Upper lobe of left lung (tissue), 6 donors: ENCODE data around the gene KCNK6. TPM values are rescaled to one million over a fixed set of nuclear protein-coding genes. Genes with fewer than 3 reads are reported as not detected.
A peak's percentile ranks its signal among the peaks of the same experiment; 100 is the strongest.

ENCODE experiments used
- ATAC-seq, 2 donors: fragments of 200-7000 bp; cut with Tn5 transposase; one replicate each; pipeline ENCODE4 v1.9.1; 2022; ENCODE audit warnings: mild to moderate bottlenecking in 2 of 2, moderate library complexity in 2 of 2; ENCODE audit not compliant: low FRiP score in 2 of 2
- DNase-seq, 2 donors: peaks; one replicate each; pipeline ENCODE4 v3.0.0-alpha.2; 2019 to 2020
- H3K27ac ChIP-seq, 4 donors: fragments of 200-600 bp; sonication (generic); one replicate each; pipeline ENCODE4 v1.5.1; 2016 to 2019
- H3K27me3 ChIP-seq, 4 donors: fragments of 200-600 bp; sonication (generic); one replicate each; pipeline ENCODE4 v1.5.1; 2017 to 2019
- H3K36me3 ChIP-seq, 4 donors: fragments of 200-600 bp; sonication (generic); one replicate each; pipeline ENCODE4 v1.5.1; 2016 to 2019
- H3K4me1 ChIP-seq, 4 donors: fragments of 200-600 bp; sonication (generic); one replicate each; pipeline ENCODE4 v1.5.1; 2018 to 2019
- H3K4me3 ChIP-seq, 4 donors: fragments of 200-600 bp; sonication (generic); one replicate each; pipeline ENCODE4 v1.5.1; 2017 to 2019; ENCODE audit warnings: mild to moderate bottlenecking in 2 of 4, moderate library complexity in 1 of 4
- H3K9me3 ChIP-seq, 4 donors: fragments of 200-600 bp; sonication (generic); one replicate each; pipeline ENCODE4 v1.5.1; 2018 to 2019
- CTCF ChIP-seq, 6 experiments: fragments of 450-650 bp in 4 of 6; fragments of 200-600 bp in 2 of 6; sonication (generic) in 2 of 6; IDR thresholded peaks; one replicate each; pipeline ENCODE4 v1.5.1; 2016 to 2019; ENCODE audit warnings: antibody characterized with exemption in 6 of 6
- EP300 ChIP-seq, 4 donors: sonication (generic); formaldehyde crosslinking; IDR thresholded peaks; one replicate each; pipeline ENCODE4 v1.5.1; 2017; ENCODE audit warnings: antibody characterized with exemption in 4 of 4, control low read depth in 2 of 4
- POLR2A ChIP-seq, 4 donors: fragments of 450-650 bp; IDR thresholded peaks; one replicate each; pipeline ENCODE4 v1.5.1; 2016 to 2017; ENCODE audit warnings: antibody characterized with exemption in 4 of 4, mild to moderate bottlenecking in 2 of 4
- POLR2AphosphoS5 ChIP-seq, 2 donors: sonication (generic); formaldehyde crosslinking; IDR thresholded peaks; one replicate each; pipeline ENCODE4 v1.5.1; 2017; ENCODE audit warnings: antibody characterized with exemption in 2 of 2
- WGBS, 2 donors: methylation state at CpG; one replicate each; pipeline ENCODE4 v1.1.5; 2017 to 2018; 5-methylcytosine and 5-hydroxymethylcytosine counted together
- total RNA-seq, 6 donors: library from RNA; depleted of rRNA in 4 of 6; stranded (reverse); fragments of >200 nt in 4 of 6; gene quantifications; one replicate each; pipeline versions ENCODE4 v1.1.0 to v1.2.1, GENCODE V29; 2016 to 2021
- donor health status: DM: no; HTN: no; CAD: no; lungs with moderate emphysema.
- donor health status: DM: no; HTN: yes; CAD: no; lungs with severe emphysema.

Gene KCNK6
- total RNA-seq = 10 to 100 TPM in 4 of 6 donors, 1 to 10 TPM in 2; 6.8 to 22.0 (median 12.0) TPM

- WGBS, 2 donors = 5 to 9% methylated on average over 22 to 44 of the region's 76 CpGs
- peak within 1 kb of the TSS; percentile 69 to 81 (median 78) for H3K4me3 ChIP-seq
- H3K4me1 ChIP-seq = peaks cover 34 to 69% (median 54%) of the 10 kb centered on the region in 4 donors
- TF ChIP-seq EP300 (IDR thresholded peaks at IDR 0.05) (no peak), POLR2AphosphoS5 (IDR thresholded peaks at IDR 0.05) (peak; percentile 28 to 67), CTCF (IDR thresholded peaks at IDR 0.05) (peak in 2 of 6 experiments; percentile 28 to 37), POLR2A (IDR thresholded peaks at IDR 0.05) (peak in 1 of 4 donors; percentile 77)
- DNase-seq (peak; percentile 65 to 89), ATAC-seq (peak in 1 of 2 donors; percentile 33)
- peaks cover 0 to 4% (median 0%) of the 10 kb centered on the region in 4 donors for H3K36me3 ChIP-seq
- no peaks in the 10 kb centered on the region for H3K27me3 ChIP-seq
- H3K27ac ChIP-seq = peak within 1 kb of the TSS; percentile 50 to 91 (median 85)
- H3K9me3 ChIP-seq = no peaks in the 10 kb centered on the region
Measured at GRCh38 chr19:38319421-38320258, at the start of gene KCNK6. Gene KCNK6 (plus strand): TSS chr19:38319845. CDS start chr19:38319951, 106 bp downstream.

DNA sequence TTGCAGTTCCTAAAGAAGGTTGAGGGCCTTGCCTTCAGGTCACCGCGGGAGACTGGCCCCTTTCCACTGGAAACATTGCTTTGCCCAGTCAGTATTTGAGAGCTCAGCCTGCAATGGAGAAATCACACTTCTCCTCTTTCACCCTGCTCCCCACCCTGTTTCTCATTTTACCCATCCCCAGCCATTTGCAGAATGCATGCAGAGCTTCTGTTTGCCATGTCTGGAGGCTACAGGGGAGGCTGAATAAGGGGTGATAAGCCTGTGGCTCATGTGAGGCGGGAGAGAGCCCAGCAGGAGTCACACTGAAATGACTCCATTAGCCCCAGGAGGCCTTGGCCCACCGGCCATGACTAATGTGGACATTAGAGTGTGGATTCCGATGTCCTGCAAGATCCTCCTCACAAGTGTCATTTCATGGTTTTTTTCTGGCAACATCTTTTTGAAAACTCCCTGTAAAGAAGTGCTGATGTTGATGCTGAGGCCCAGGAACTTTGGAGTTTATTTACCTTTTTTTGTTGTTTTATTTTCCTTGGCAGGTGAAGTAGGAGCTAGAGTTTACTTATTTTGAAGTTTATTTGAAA, 49.0 kb upstream of the KCNK6 start:
- peak overlapping the region in 1 of 4 donors; percentile 7 for H3K27ac ChIP-seq
- DNase-seq (no peak), ATAC-seq (no peak)
- WGBS, 2 donors = 73 to 74% methylated on average over 5 of the region's 5 CpGs
- H3K9me3 ChIP-seq = no peaks in the 10 kb centered on the region
- H3K27me3 ChIP-seq = no peaks in the 10 kb centered on the region
- TF ChIP-seq CTCF (IDR thresholded peaks at IDR 0.05) (no peak), POLR2AphosphoS5 (IDR thresholded peaks at IDR 0.05) (no peak), EP300 (IDR thresholded peaks at IDR 0.05) (no peak), POLR2A (IDR thresholded peaks at IDR 0.05) (no peak)
- H3K36me3 ChIP-seq = no peaks in the 10 kb centered on the region
- no peak overlapping the region for H3K4me3 ChIP-seq
- peaks cover 17 to 56% (median 35%) of the 10 kb centered on the region in 4 donors for H3K4me1 ChIP-seq

DNA sequence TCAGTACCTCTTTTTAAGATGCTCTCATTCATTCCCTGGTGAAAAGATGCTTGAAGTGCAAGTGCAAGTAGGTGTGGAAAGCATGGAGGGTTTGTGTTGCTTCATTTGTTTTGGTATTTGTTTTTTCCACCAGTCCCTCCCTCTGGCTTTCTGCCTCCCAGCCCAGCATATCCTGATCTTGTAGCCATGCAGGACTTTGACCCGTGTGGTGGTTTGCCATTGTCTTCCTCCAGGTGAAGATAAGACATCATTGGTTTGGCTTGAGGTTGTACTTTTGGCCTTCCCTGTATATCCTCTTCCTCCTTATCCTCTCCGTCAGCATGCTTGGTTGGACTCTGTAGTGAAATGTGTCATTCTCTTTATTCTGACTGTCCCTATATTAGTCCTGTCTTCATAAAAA, 46.1 kb upstream of the KCNK6 start:
- H3K27ac ChIP-seq = no peak overlapping the region
- ATAC-seq = no peak
- H3K4me1 ChIP-seq = peaks cover 30 to 45% (median 44%) of the 10 kb centered on the region in 4 donors

GRCh38 chr19:38274739-38275138, 44.9 kb upstream of the KCNK6 start:
- no peak for ATAC-seq
- WGBS, 2 donors = 24% methylated on average over 8 to 9 of the region's 9 CpGs
- H3K4me3 ChIP-seq = no peak overlapping the region
- DNase-seq = peak in 1 of 2 donors; percentile 52
- H3K9me3 ChIP-seq = no peaks in the 10 kb centered on the region
- H3K27me3 ChIP-seq = no peaks in the 10 kb centered on the region
- H3K27ac ChIP-seq = peak overlapping the region in 2 of 4 donors; percentile 25 to 54
- H3K36me3 ChIP-seq = no peaks in the 10 kb centered on the region
- TF ChIP-seq CTCF (IDR thresholded peaks at IDR 0.05) (no peak), EP300 (IDR thresholded peaks at IDR 0.05) (no peak), POLR2A (IDR thresholded peaks at IDR 0.05) (no peak), POLR2AphosphoS5 (IDR thresholded peaks at IDR 0.05) (no peak)
- peaks cover 38 to 57% (median 53%) of the 10 kb centered on the region in 4 donors for H3K4me1 ChIP-seq

More for the DNA sequence above, 46.1 kb upstream of the KCNK6 start:
- Histone ChIP-seq H3K4me3 (no peak overlapping the region), H3K27me3 (no peaks in the 10 kb centered on the region), H3K9me3 (no peaks in the 10 kb centered on the region), H3K36me3 (no peaks in the 10 kb centered on the region)
- 64 to 69% methylated on average over 2 of the region's 2 CpGs for WGBS, 2 donors
- DNase-seq = no peak
- TF ChIP-seq EP300 (IDR thresholded peaks at IDR 0.05) (no peak), CTCF (IDR thresholded peaks at IDR 0.05) (no peak), POLR2A (IDR thresholded peaks at IDR 0.05) (no peak), POLR2AphosphoS5 (IDR thresholded peaks at IDR 0.05) (no peak)
